IPS-15b (cell line): ENCODE data around the gene FOXP3.

Source experiments
- H3K27me3 ChIP-seq: one replicate; pipeline ENCODE4 v1.6.1; 2013; ENCODE audit warnings: low read length; ENCODE audit not compliant: control insufficient read depth, insufficient read depth
- H3K36me3 ChIP-seq: one replicate; pipeline ENCODE4 v1.6.1; 2013; ENCODE audit warnings: low read length; ENCODE audit not compliant: control insufficient read depth, insufficient read depth
- H3K4me1 ChIP-seq: one replicate; pipeline ENCODE4 v1.6.1; 2013; ENCODE audit warnings: mild to moderate bottlenecking, low read length; ENCODE audit not compliant: control insufficient read depth, insufficient read depth
- H3K4me3 ChIP-seq: one replicate; pipeline ENCODE4 v1.5.1; 2013; ENCODE audit warnings: low read depth, low read length
- H3K9ac ChIP-seq: one replicate; pipeline ENCODE4 v1.6.1; 2013; ENCODE audit warnings: low read depth, mild to moderate bottlenecking, low read length
- H3K9me3 ChIP-seq: one replicate; pipeline ENCODE4 v1.6.1; 2013; ENCODE audit warnings: mild to moderate bottlenecking, low read length; ENCODE audit not compliant: control insufficient read depth, insufficient read depth

Gene FOXP3

GRCh38 chrX:49291615-49292337, 27.3 kb upstream of the FOXP3 start:
- H3K4me3 ChIP-seq = no peak overlapping the region
- H3K4me1 ChIP-seq = no peaks in the 10 kb centered on the region
- no peak overlapping the region for H3K9ac ChIP-seq
- no peaks in the 10 kb centered on the region for H3K9me3 ChIP-seq
- no peaks in the 10 kb centered on the region for H3K27me3 ChIP-seq
- no peaks in the 10 kb centered on the region for H3K36me3 ChIP-seq

GRCh38 chrX:49290215-49290614, 25.7 kb upstream of the FOXP3 start:
- Histone ChIP-seq H3K9me3 (no peaks in the 10 kb centered on the region), H3K36me3 (no peaks in the 10 kb centered on the region), H3K9ac (no peak overlapping the region), H3K4me1 (no peaks in the 10 kb centered on the region), H3K4me3 (no peak overlapping the region), H3K27me3 (no peaks in the 10 kb centered on the region)

GRCh38 chrX:49287665-49288064, 23.2 kb upstream of the FOXP3 start:
- H3K36me3 ChIP-seq = no peaks in the 10 kb centered on the region

GRCh38 chrX:49286581-49286980, 22.1 kb upstream of the FOXP3 start:
- no peak overlapping the region for H3K4me3 ChIP-seq

More at GRCh38 chrX:49287665-49288064, 23.2 kb upstream of the FOXP3 start:
- Histone ChIP-seq H3K4me1 (no peaks in the 10 kb centered on the region), H3K9ac (no peak overlapping the region), H3K9me3 (no peaks in the 10 kb centered on the region), H3K4me3 (no peak overlapping the region), H3K27me3 (no peaks in the 10 kb centered on the region)

GRCh38 chrX:49286136-49286535, 21.6 kb upstream of the FOXP3 start:
- H3K4me1 ChIP-seq = no peaks in the 10 kb centered on the region
- H3K4me3 ChIP-seq = no peak overlapping the region
- H3K36me3 ChIP-seq = no peaks in the 10 kb centered on the region
- no peaks in the 10 kb centered on the region for H3K27me3 ChIP-seq
- no peaks in the 10 kb centered on the region for H3K9me3 ChIP-seq
- H3K9ac ChIP-seq = no peak overlapping the region

More at GRCh38 chrX:49286581-49286980, 22.1 kb upstream of the FOXP3 start:
- Histone ChIP-seq H3K4me1 (no peaks in the 10 kb centered on the region), H3K9me3 (no peaks in the 10 kb centered on the region), H3K36me3 (no peaks in the 10 kb centered on the region), H3K9ac (no peak overlapping the region), H3K27me3 (no peaks in the 10 kb centered on the region)

GRCh38 chrX:49284212-49284611, 19.7 kb upstream of the FOXP3 start:
- Histone ChIP-seq H3K9me3 (no peaks in the 10 kb centered on the region), H3K27me3 (no peaks in the 10 kb centered on the region), H3K9ac (no peak overlapping the region), H3K36me3 (no peaks in the 10 kb centered on the region), H3K4me3 (no peak overlapping the region), H3K4me1 (no peaks in the 10 kb centered on the region)

GRCh38 chrX:49282647-49283011, 18.1 kb upstream of the FOXP3 start:
- no peak overlapping the region for H3K4me3 ChIP-seq
- H3K4me1 ChIP-seq = no peaks in the 10 kb centered on the region
- H3K36me3 ChIP-seq = no peaks in the 10 kb centered on the region
- H3K9ac ChIP-seq = no peak overlapping the region
- H3K27me3 ChIP-seq = no peaks in the 10 kb centered on the region
- no peaks in the 10 kb centered on the region for H3K9me3 ChIP-seq

- Histone ChIP-seq H3K27me3 (no peaks in the 10 kb centered on the region), H3K4me3 (no peak overlapping the region), H3K4me1 (no peaks in the 10 kb centered on the region), H3K9ac (no peak overlapping the region), H3K9me3 (no peaks in the 10 kb centered on the region), H3K36me3 (no peaks in the 10 kb centered on the region)
These were observed 13.6 kb upstream of the FOXP3 start for GRCh38 chrX:49278081-49278480.

GRCh38 chrX:49277535-49277830, 13.0 kb upstream of the FOXP3 start:
- no peaks in the 10 kb centered on the region for H3K27me3 ChIP-seq
- no peaks in the 10 kb centered on the region for H3K9me3 ChIP-seq
- no peaks in the 10 kb centered on the region for H3K36me3 ChIP-seq
- no peak overlapping the region for H3K4me3 ChIP-seq
- H3K4me1 ChIP-seq = peaks cover 2% of the 10 kb centered on the region
- H3K9ac ChIP-seq = no peak overlapping the region

GRCh38 chrX:49276671-49277534, 12.4 kb upstream of the FOXP3 start:
- no peaks in the 10 kb centered on the region for H3K9me3 ChIP-seq
- H3K36me3 ChIP-seq = no peaks in the 10 kb centered on the region
- H3K9ac ChIP-seq = no peak overlapping the region
- H3K4me3 ChIP-seq = no peak overlapping the region
- peaks cover 3% of the 10 kb centered on the region for H3K4me1 ChIP-seq
- H3K27me3 ChIP-seq = no peaks in the 10 kb centered on the region

- H3K36me3 ChIP-seq = no peaks in the 10 kb centered on the region
- H3K4me3 ChIP-seq = no peak overlapping the region
- no peaks in the 10 kb centered on the region for H3K27me3 ChIP-seq
- H3K9ac ChIP-seq = no peak overlapping the region
- peaks cover 3% of the 10 kb centered on the region for H3K4me1 ChIP-seq
- no peaks in the 10 kb centered on the region for H3K9me3 ChIP-seq
These were observed 11.7 kb upstream of the FOXP3 start for GRCh38 chrX:49276207-49276606.

GRCh38 chrX:49273181-49273727, 8.7 kb upstream of the FOXP3 start:
- Histone ChIP-seq H3K9ac (no peak overlapping the region), H3K27me3 (no peaks in the 10 kb centered on the region), H3K4me3 (no peak overlapping the region), H3K9me3 (no peaks in the 10 kb centered on the region), H3K4me1 (peaks cover 5% of the 10 kb centered on the region), H3K36me3 (no peaks in the 10 kb centered on the region)
